ENCODE results near the gene COLEC11.
"Not testable (repeated sequence)": the region's sequence is repeated elsewhere in the genome, so short reads cannot be mapped to it uniquely, and the experiment has no call there.

COLEC11 gene

GRCh38 chr2:3625186-3625585 is 30.3 kb downstream of the COLEC11 start:
- DNase-seq (ENCODE audit: low spot score), result no peak

- peak; percentile 88 for DNase-seq (ENCODE audit: low spot score)
Observed at GRCh38 chr2:3626118-3626811, 31.4 kb downstream of the COLEC11 start.

GRCh38 chr2:3626812-3627499 is 32.0 kb downstream of the COLEC11 start:
- no peak for DNase-seq (ENCODE audit: low spot score)

- DNase-seq (ENCODE audit: low spot score), result no peak
Observed at GRCh38 chr2:3627500-3628100, 32.7 kb downstream of the COLEC11 start.

GRCh38 chr2:3628241-3628679 is 33.3 kb downstream of the COLEC11 start:
- no peak for DNase-seq (ENCODE audit: low spot score)

GRCh38 chr2:3628800-3629199 is 33.9 kb downstream of the COLEC11 start:
- no peak for DNase-seq (ENCODE audit: low spot score)

GRCh38 chr2:3630631-3631030 is 35.7 kb downstream of the COLEC11 start:
- no peak for DNase-seq (ENCODE audit: low spot score)

- no peak for DNase-seq (ENCODE audit: low spot score)
Observed at GRCh38 chr2:3631161-3631850, 36.4 kb downstream of the COLEC11 start.

- DNase-seq (ENCODE audit: low spot score), result no peak
Observed at GRCh38 chr2:3631851-3632659, 37.1 kb downstream of the COLEC11 start.

GRCh38 chr2:3633089-3633981 is 38.4 kb downstream of the COLEC11 start:
- DNase-seq (ENCODE audit: low spot score), result no peak

GRCh38 chr2:3633982-3634595 is 39.2 kb downstream of the COLEC11 start:
- DNase-seq (ENCODE audit: low spot score), result no peak

- DNase-seq (ENCODE audit: low spot score), result no peak
Observed at GRCh38 chr2:3634596-3635121, 39.7 kb downstream of the COLEC11 start.

- DNase-seq (ENCODE audit: low spot score), result no peak
Observed at GRCh38 chr2:3635171-3635974, 40.5 kb downstream of the COLEC11 start.

- DNase-seq (ENCODE audit: low spot score), result not testable (repeated sequence)
Observed at GRCh38 chr2:3635975-3636327, 41.0 kb downstream of the COLEC11 start.

- DNase-seq (ENCODE audit: low spot score), result no peak
Observed at GRCh38 chr2:3636586-3637310, 41.8 kb downstream of the COLEC11 start.

- no peak for DNase-seq (ENCODE audit: low spot score)
Observed at GRCh38 chr2:3637311-3637675, 42.4 kb downstream of the COLEC11 start.

- no peak for DNase-seq (ENCODE audit: low spot score)
Observed at GRCh38 chr2:3637692-3638455, 43.0 kb downstream of the COLEC11 start.

GRCh38 chr2:3638456-3638810 is 43.5 kb downstream of the COLEC11 start:
- no peak for DNase-seq (ENCODE audit: low spot score)
